Measurements from ENCODE around the gene EIF4EBP3. TPM values are rescaled to one million over a fixed set of nuclear protein-coding genes. Genes with fewer than 3 reads are reported as not detected.

EIF4EBP3 gene
- polyA plus RNA-seq, 6 donors from 2014 or later: 44.5 to 90.3 (median 63.1) TPM

DNA sequence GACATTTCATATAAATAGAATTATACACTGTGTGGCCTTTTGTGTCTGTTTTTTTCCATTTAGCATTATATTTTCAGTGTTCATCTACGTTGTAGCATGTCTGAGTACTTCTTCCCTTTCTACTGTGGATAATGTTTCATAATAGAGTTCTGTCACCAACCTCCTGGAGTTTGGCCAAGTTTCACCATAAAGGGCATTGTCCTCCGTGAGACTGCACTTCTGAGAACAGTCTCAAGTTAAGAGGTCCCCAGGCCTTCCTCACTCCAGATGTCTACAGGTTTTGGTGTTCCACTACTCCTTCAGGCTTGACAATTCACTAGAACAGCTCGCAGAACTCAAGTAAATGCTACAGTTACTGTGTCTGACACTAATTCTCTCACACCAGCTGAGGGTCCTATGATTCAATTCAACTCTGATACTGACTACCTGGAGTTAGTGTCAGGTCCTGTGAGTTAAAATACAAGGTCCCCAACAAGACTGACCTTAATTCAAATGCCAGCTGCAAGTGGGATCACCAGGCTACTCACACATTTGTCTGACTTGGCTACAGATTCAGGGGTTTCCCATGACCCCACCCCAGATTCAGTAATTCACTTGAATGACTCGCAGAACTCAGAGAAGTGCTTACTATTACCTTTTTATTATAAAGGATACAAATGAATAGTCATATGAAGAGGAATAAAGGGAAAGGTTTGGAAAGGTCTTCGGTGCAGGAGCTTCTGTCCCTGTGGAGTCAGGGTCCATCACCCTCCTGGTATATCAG lies 48.3 kb downstream of the EIF4EBP3 start:
- Mint-ChIP-seq H3K36me3 (no peaks in the 10 kb centered on the region), H3K4me1 (peaks cover 0 to 3% (median 0%) of the 10 kb centered on the region in 3 donors), H3K9me3 (no peaks in the 10 kb centered on the region), H3K27me3 (peaks cover 11 to 31% (median 13%) of the 10 kb centered on the region in 3 donors), H3K27ac (peak overlapping the region in 1 of 6 donors; percentile 34), H3K4me3 (no peak overlapping the region)
- DNase-seq (no peak), ATAC-seq (ENCODE audit: low read depth in 2 of 2) (no peak)

DNA sequence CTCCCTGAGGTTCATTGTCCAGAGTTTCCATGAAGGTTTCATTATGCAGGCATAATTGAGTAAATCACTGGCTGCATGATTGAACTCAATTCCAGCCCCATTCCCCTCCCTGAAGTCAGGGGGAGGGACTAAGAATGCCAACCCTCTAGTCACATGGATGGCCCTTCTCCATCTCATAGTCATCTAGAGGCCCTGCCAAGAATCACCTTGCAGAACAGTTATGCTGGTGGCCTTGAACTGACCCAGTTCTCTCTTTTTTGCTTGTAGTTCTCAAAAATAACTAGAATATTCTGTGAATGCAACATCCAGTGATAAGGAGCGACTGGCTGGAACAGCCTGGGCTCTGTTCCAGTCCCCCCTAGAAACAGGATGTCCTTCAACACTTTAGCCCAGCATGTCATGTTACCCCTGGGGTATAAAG lies 48.9 kb downstream of the EIF4EBP3 start:
- no peak overlapping the region for H3K4me3 Mint-ChIP-seq
- ATAC-seq (ENCODE audit: low read depth in 2 of 2) (no peak), DNase-seq (no peak)
- no peaks in the 10 kb centered on the region for H3K36me3 Mint-ChIP-seq
- peaks cover 11 to 31% (median 13%) of the 10 kb centered on the region in 3 donors for H3K27me3 Mint-ChIP-seq
- H3K27ac Mint-ChIP-seq: no peak overlapping the region
- H3K4me1 Mint-ChIP-seq: peaks cover 0 to 3% (median 0%) of the 10 kb centered on the region in 3 donors
- H3K9me3 Mint-ChIP-seq: no peaks in the 10 kb centered on the region

DNA sequence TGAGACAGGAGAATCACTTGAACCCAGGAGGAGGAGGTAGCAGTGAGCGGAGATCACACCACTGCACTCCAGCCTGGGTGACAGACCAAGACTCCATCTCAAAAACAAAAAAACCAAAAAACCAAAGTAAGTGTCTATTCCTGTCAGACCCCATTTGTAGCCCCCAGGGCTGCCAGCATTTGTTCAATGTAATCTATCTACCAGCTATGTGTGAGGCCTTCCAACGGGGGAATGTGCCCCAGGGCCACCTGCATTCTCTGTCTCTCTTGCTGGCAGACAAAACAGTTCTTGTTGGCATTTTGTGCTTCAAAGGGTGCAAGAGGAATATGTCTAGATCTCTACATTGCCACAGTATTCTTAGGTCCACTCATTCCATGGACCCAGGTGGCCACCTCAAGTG lies 51.4 kb downstream of the EIF4EBP3 start:
- H3K4me3 Mint-ChIP-seq: no peak overlapping the region
- H3K4me1 Mint-ChIP-seq: peaks cover 0 to 3% (median 0%) of the 10 kb centered on the region in 3 donors
- H3K36me3 Mint-ChIP-seq: no peaks in the 10 kb centered on the region
- no peak for ATAC-seq (ENCODE audit: low read depth in 2 of 2)
- no peak overlapping the region for H3K27ac Mint-ChIP-seq
- no peaks in the 10 kb centered on the region for H3K9me3 Mint-ChIP-seq
- H3K27me3 Mint-ChIP-seq: peaks cover 11 to 23% (median 13%) of the 10 kb centered on the region in 3 donors
- no peak for DNase-seq

Other genes with a start within 250 kb of the EIF4EBP3 start
- gene PFDN1, start 244.6 kb upstream of the EIF4EBP3 start, polyA plus RNA-seq (ENCODE audit: low read depth in 6 of 6): 100 to 1,000 TPM; 110 to 269 (median 140) TPM
- gene HBEGF, start 201.1 kb upstream of the EIF4EBP3 start, polyA plus RNA-seq (ENCODE audit: low read depth in 6 of 6): under 1 TPM in 1 of 6 donors, not detected in 5; 0.19 TPM
- not detected for gene SLC4A9, start 187.5 kb upstream of the EIF4EBP3 start, polyA plus RNA-seq (ENCODE audit: low read depth in 6 of 6)
- 10 to 100 TPM; 53.3 to 88.7 (median 62.5) TPM for gene ANKHD1, start 145.8 kb upstream of the EIF4EBP3 start, polyA plus RNA-seq (ENCODE audit: low read depth in 6 of 6)
- gene SRA1, start 9.8 kb downstream of the EIF4EBP3 start, polyA plus RNA-seq (ENCODE audit: low read depth in 6 of 6): 10 to 100 TPM; 26.2 to 47.0 (median 31.7) TPM
- 1 to 10 TPM in 5 of 6 donors, not detected in 1; 6.3 to 9.0 (median 7.9) TPM for gene APBB3, start 16.9 kb downstream of the EIF4EBP3 start, polyA plus RNA-seq (ENCODE audit: low read depth in 6 of 6)
- gene SLC35A4, start 17.2 kb downstream of the EIF4EBP3 start, polyA plus RNA-seq (ENCODE audit: low read depth in 6 of 6): 100 to 1,000 TPM in 1 of 6 donors, 10 to 100 TPM in 5; 66.8 to 107 (median 74.6) TPM
- gene CD14, start 85.5 kb downstream of the EIF4EBP3 start, polyA plus RNA-seq (ENCODE audit: low read depth in 6 of 6): 10 to 100 TPM in 1 of 6 donors, 1 to 10 TPM in 5; 1.5 to 10.2 (median 2.8) TPM
- 10 to 100 TPM in 4 of 6 donors, 1 to 10 TPM in 2; 7.6 to 13.0 (median 11.4) TPM for gene TMCO6, start 91.8 kb downstream of the EIF4EBP3 start, polyA plus RNA-seq (ENCODE audit: low read depth in 6 of 6)
- gene NDUFA2, start 100.0 kb downstream of the EIF4EBP3 start, polyA plus RNA-seq (ENCODE audit: low read depth in 6 of 6): 100 to 1,000 TPM in 5 of 6 donors, 10 to 100 TPM in 1; 94.5 to 167 (median 152) TPM
- 100 to 1,000 TPM in 5 of 6 donors, 10 to 100 TPM in 1; 83.8 to 170 (median 140) TPM for gene IK, start 100.2 kb downstream of the EIF4EBP3 start, polyA plus RNA-seq (ENCODE audit: low read depth in 6 of 6)
- gene WDR55, start 117.2 kb downstream of the EIF4EBP3 start, polyA plus RNA-seq (ENCODE audit: low read depth in 6 of 6): 10 to 100 TPM in 4 of 6 donors, 1 to 10 TPM in 2; 5.7 to 15.1 (median 10.3) TPM
- under 1 TPM in 1 of 6 donors, not detected in 5; 0.21 TPM for gene DND1, start 125.9 kb downstream of the EIF4EBP3 start, polyA plus RNA-seq (ENCODE audit: low read depth in 6 of 6)
- gene HARS1, start 143.7 kb downstream of the EIF4EBP3 start, polyA plus RNA-seq (ENCODE audit: low read depth in 6 of 6): 10 to 100 TPM; 37.6 to 73.5 (median 40.3) TPM
- 10 to 100 TPM; 12.2 to 26.2 (median 18.7) TPM for gene HARS2, start 143.8 kb downstream of the EIF4EBP3 start, polyA plus RNA-seq (ENCODE audit: low read depth in 6 of 6)
- 10 to 100 TPM; 68.6 to 85.8 (median 76.7) TPM for gene ZMAT2, start 152.8 kb downstream of the EIF4EBP3 start, polyA plus RNA-seq (ENCODE audit: low read depth in 6 of 6)
- gene PCDHA1, start 238.5 kb downstream of the EIF4EBP3 start, polyA plus RNA-seq (ENCODE audit: low read depth in 6 of 6): not detected
- gene PCDHA2, start 247.2 kb downstream of the EIF4EBP3 start, polyA plus RNA-seq (ENCODE audit: low read depth in 6 of 6): not detected

Measured in naive B cell (primary cell).